T-helper 2 cell (primary cell): ENCODE measurements around the gene TDRD12.
"Not testable (repeated sequence)": the region's sequence is repeated elsewhere in the genome, so short reads cannot be mapped to it uniquely, and the experiment has no call there.

Source experiments
- DNase-seq, 5 experiments: peaks; one replicate each; pipeline versions ENCODE4 v3.0.0 to v3.0.0-alpha.2; 2012 to 2022

TDRD12 gene

GRCh38 chr19:32692727-32693061 lies 26.9 kb upstream of the TDRD12 start:
- peak in 1 of 5 experiments; percentile 11 for DNase-seq

- peak in 2 of 5 experiments; percentile 63 to 81 for DNase-seq
These were observed 26.1 kb upstream of the TDRD12 start for GRCh38 chr19:32693151-32694108.

- not testable (repeated sequence) for DNase-seq
These were observed 25.3 kb upstream of the TDRD12 start for GRCh38 chr19:32694316-32694715.

GRCh38 chr19:32694851-32695250 lies 24.7 kb upstream of the TDRD12 start:
- not testable (repeated sequence) for DNase-seq

GRCh38 chr19:32695506-32695905 lies 24.1 kb upstream of the TDRD12 start:
- not testable (repeated sequence) for DNase-seq

GRCh38 chr19:32696771-32697170 lies 22.8 kb upstream of the TDRD12 start:
- DNase-seq: not testable (repeated sequence)

GRCh38 chr19:32700129-32700528 lies 19.4 kb upstream of the TDRD12 start:
- DNase-seq: not testable (repeated sequence)

GRCh38 chr19:32702010-32702409 lies 17.6 kb upstream of the TDRD12 start:
- no peak for DNase-seq

- not testable (repeated sequence) for DNase-seq
These were observed 15.6 kb upstream of the TDRD12 start for GRCh38 chr19:32704006-32704405.

- DNase-seq: peak in 1 of 5 experiments; percentile 60
These were observed 11.1 kb upstream of the TDRD12 start for GRCh38 chr19:32708457-32708856.

- DNase-seq: no peak
These were observed 10.5 kb upstream of the TDRD12 start for GRCh38 chr19:32709032-32709431.

- no peak for DNase-seq
These were observed 7.8 kb upstream of the TDRD12 start for GRCh38 chr19:32711747-32712146.

GRCh38 chr19:32716203-32716602 lies 3.4 kb upstream of the TDRD12 start:
- not testable (repeated sequence) for DNase-seq

- no peak for DNase-seq
These were observed 2.1 kb upstream of the TDRD12 start for GRCh38 chr19:32717496-32717895.

- no peak for DNase-seq
These were observed 1.3 kb upstream of the TDRD12 start for GRCh38 chr19:32718286-32718685.

GRCh38 chr19:32720216-32720935 lies 809 bp downstream of the TDRD12 start:
- no peak for DNase-seq

- DNase-seq: no peak
These were observed 1.3 kb downstream of the TDRD12 start for GRCh38 chr19:32720936-32721250.

- no peak for DNase-seq
These were observed 16.4 kb downstream of the TDRD12 start for GRCh38 chr19:32735936-32736335.

- DNase-seq: no peak
These were observed 23.5 kb downstream of the TDRD12 start for GRCh38 chr19:32743021-32743420.

- DNase-seq: no peak
These were observed 23.9 kb downstream of the TDRD12 start for GRCh38 chr19:32743447-32743846.

- no peak for DNase-seq
These were observed 25.2 kb downstream of the TDRD12 start for GRCh38 chr19:32744555-32745325.

GRCh38 chr19:32745594-32746251 lies 26.2 kb downstream of the TDRD12 start:
- DNase-seq: peak in 3 of 5 experiments; percentile 28 to 71 (median 61)
